ENCODE results near the gene INTU. TPM values are rescaled to one million over a fixed set of nuclear protein-coding genes. Genes with fewer than 3 reads are reported as not detected.

INTU gene
- total and polyA plus RNA-seq, 4 donors = 2.5 to 37.0 (median 6.6) TPM

DNA sequence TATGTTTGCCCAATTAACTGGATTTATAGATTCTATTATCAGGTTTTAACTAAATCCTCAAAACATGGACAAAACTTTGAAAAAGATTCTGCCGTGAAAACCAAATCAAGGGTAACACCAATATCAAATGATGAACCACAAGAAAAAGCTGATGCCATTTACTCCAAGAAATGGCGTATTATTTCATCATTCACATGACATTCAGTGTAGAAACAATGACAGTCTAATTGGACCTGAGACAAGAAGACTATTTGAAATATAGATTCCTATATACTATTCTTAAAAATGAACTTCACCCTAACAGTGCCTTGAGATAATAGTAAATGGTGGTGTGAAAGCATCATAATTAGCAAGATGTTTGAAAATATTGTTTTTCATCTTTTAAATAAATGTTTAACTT lies 102.2 kb downstream of the INTU start:
- Histone ChIP-seq H3K4me3 (no peak overlapping the region), H3K9me3 (ENCODE audit: control insufficient read depth in 4 of 4, insufficient read depth in 3 of 4, low read length in 3 of 4) (no peaks in the 10 kb centered on the region), H3K9ac (ENCODE audit: insufficient read depth in 1 of 2, low read length in 2 of 2) (no peak overlapping the region), H3K36me3 (ENCODE audit: control insufficient read depth in 4 of 4, insufficient read depth in 4 of 4, low read length in 4 of 4) (no peaks in the 10 kb centered on the region), H3K27me3 (ENCODE audit: control insufficient read depth in 3 of 3, insufficient read depth in 3 of 3, low read length in 2 of 3) (no peaks in the 10 kb centered on the region), H3K4me1 (ENCODE audit: control insufficient read depth in 5 of 5, insufficient read depth in 5 of 5, low read length in 5 of 5) (peaks cover 0 to 3% (median 0%) of the 10 kb centered on the region in 5 donors), H3K27ac (ENCODE audit: low read depth in 1 of 2, low read length in 1 of 2) (no peak overlapping the region)
- TF ChIP-seq, protein P1, sequence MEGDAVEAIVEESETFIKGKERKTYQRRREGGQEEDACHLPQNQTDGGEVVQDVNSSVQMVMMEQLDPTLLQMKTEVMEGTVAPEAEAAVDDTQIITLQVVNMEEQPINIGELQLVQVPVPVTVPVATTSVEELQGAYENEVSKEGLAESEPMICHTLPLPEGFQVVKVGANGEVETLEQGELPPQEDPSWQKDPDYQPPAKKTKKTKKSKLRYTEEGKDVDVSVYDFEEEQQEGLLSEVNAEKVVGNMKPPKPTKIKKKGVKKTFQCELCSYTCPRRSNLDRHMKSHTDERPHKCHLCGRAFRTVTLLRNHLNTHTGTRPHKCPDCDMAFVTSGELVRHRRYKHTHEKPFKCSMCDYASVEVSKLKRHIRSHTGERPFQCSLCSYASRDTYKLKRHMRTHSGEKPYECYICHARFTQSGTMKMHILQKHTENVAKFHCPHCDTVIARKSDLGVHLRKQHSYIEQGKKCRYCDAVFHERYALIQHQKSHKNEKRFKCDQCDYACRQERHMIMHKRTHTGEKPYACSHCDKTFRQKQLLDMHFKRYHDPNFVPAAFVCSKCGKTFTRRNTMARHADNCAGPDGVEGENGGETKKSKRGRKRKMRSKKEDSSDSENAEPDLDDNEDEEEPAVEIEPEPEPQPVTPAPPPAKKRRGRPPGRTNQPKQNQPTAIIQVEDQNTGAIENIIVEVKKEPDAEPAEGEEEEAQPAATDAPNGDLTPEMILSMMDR (IDR thresholded peaks at IDR 0.05; ENCODE audit: control extremely low read depth, extremely low read depth) = no peak
- ATAC-seq (ENCODE audit: insufficient read depth, low FRiP score) = no peak
- 90 to 91% methylated on average over 2 of the region's 2 CpGs for WGBS, 2 donors
- DNase-seq = no peak

DNA sequence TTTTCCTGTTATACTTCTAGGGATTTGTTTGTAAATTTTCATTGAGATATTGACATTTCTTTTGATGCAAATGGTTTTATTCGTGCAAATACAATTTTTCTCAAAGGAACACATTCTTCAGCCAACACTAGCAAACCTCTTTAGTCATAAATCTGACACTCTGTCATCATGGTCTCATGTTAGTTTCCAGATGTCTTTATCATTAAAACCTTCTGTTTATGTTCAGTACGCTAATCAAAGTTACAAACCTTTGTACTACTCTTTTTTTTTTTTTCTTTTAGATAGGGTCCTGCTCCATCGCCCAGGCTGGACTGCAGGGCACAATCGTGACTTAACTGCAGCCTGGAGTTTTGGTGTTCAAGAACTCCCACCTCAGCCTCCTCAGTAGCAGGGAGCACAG lies 104.5 kb downstream of the INTU start:
- H3K27me3 ChIP-seq (ENCODE audit: control insufficient read depth in 3 of 3, insufficient read depth in 3 of 3, low read length in 2 of 3) = no peaks in the 10 kb centered on the region
- H3K9ac ChIP-seq (ENCODE audit: insufficient read depth in 1 of 2, low read length in 2 of 2) = no peak overlapping the region
- ATAC-seq (ENCODE audit: insufficient read depth, low FRiP score) (no peak), DNase-seq (peak in 1 of 3 donors; percentile 6)
- TF ChIP-seq, protein P1 (IDR thresholded peaks at IDR 0.05; ENCODE audit: control extremely low read depth, extremely low read depth) = no peak
- no peak overlapping the region for H3K27ac ChIP-seq (ENCODE audit: low read depth in 1 of 2, low read length in 1 of 2)
- H3K9me3 ChIP-seq (ENCODE audit: control insufficient read depth in 4 of 4, insufficient read depth in 3 of 4, low read length in 3 of 4) = peaks cover 0 to 4% (median 0%) of the 10 kb centered on the region in 4 donors
- no peaks in the 10 kb centered on the region for H3K36me3 ChIP-seq (ENCODE audit: control insufficient read depth in 4 of 4, insufficient read depth in 4 of 4, low read length in 4 of 4)
- WGBS, 2 donors = 57 to 69% methylated on average over 4 of the region's 4 CpGs
- H3K4me3 ChIP-seq = no peak overlapping the region
- H3K4me1 ChIP-seq (ENCODE audit: control insufficient read depth in 5 of 5, insufficient read depth in 5 of 5, low read length in 5 of 5) = peaks cover 0 to 3% (median 0%) of the 10 kb centered on the region in 5 donors

DNA sequence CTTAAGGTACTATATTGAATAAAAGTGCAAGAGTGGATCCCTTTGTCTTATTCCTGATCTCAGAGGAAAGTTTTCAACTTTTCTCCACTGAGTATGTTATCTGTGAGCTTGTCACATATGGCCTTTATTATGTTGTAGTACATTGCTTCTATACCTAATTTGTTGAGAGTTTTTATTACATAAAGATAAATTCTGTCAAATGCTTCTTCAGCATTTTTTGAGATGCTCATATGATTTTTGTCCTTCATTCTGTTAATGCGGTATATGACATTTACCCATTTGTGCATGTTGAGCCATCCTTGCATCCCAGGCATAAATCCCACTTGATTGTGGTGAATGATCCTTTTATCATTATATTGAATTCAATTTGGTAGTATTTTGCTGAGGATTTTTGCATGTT lies 108.5 kb downstream of the INTU start:
- no peak overlapping the region for H3K9ac ChIP-seq (ENCODE audit: insufficient read depth in 1 of 2, low read length in 2 of 2)
- H3K4me3 ChIP-seq = no peak overlapping the region
- H3K27me3 ChIP-seq (ENCODE audit: control insufficient read depth in 3 of 3, insufficient read depth in 3 of 3, low read length in 2 of 3) = no peaks in the 10 kb centered on the region
- TF ChIP-seq, protein P1 (IDR thresholded peaks at IDR 0.05; ENCODE audit: control extremely low read depth, extremely low read depth) = no peak
- H3K9me3 ChIP-seq (ENCODE audit: control insufficient read depth in 4 of 4, insufficient read depth in 3 of 4, low read length in 3 of 4) = peaks cover 0 to 4% (median 1%) of the 10 kb centered on the region in 4 donors
- no peak overlapping the region for H3K27ac ChIP-seq (ENCODE audit: low read depth in 1 of 2, low read length in 1 of 2)
- DNase-seq (no peak), ATAC-seq (ENCODE audit: insufficient read depth, low FRiP score) (no peak)
- H3K36me3 ChIP-seq (ENCODE audit: control insufficient read depth in 4 of 4, insufficient read depth in 4 of 4, low read length in 4 of 4) = no peaks in the 10 kb centered on the region
- WGBS, 2 donors = 96 to 100% methylated on average over 1 of the region's 1 CpG
- H3K4me1 ChIP-seq (ENCODE audit: control insufficient read depth in 5 of 5, insufficient read depth in 5 of 5, low read length in 5 of 5) = peaks cover 0 to 3% (median 0%) of the 10 kb centered on the region in 5 donors

DNA sequence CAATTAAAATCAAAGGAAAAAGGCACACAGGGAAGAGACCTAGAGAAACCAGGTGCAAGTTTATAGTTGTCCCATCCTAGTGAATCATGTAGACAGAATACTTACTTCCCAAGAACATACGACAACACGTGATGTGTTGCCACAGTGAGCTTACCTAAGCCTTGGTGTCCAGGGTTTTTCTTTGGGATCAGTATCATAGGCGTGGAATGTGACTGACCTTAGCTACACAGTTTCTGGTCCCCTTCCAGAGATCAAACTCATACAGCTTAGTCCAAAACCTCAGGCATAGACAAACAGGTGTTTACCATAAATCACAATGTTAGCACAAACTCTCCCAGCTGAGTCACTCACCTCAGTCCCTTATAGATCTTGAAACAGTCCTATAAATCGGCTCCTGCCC lies 115.1 kb downstream of the INTU start:
- Histone ChIP-seq H3K27me3 (ENCODE audit: control insufficient read depth in 3 of 3, insufficient read depth in 3 of 3, low read length in 2 of 3) (no peaks in the 10 kb centered on the region), H3K9me3 (ENCODE audit: control insufficient read depth in 4 of 4, insufficient read depth in 3 of 4, low read length in 3 of 4) (peaks cover 0 to 6% (median 2%) of the 10 kb centered on the region in 4 donors), H3K4me1 (ENCODE audit: control insufficient read depth in 5 of 5, insufficient read depth in 5 of 5, low read length in 5 of 5) (no peaks in the 10 kb centered on the region), H3K9ac (ENCODE audit: insufficient read depth in 1 of 2, low read length in 2 of 2) (no peak overlapping the region), H3K36me3 (ENCODE audit: control insufficient read depth in 4 of 4, insufficient read depth in 4 of 4, low read length in 4 of 4) (no peaks in the 10 kb centered on the region), H3K4me3 (no peak overlapping the region), H3K27ac (ENCODE audit: low read depth in 1 of 2, low read length in 1 of 2) (no peak overlapping the region)
- DNase-seq (no peak), ATAC-seq (ENCODE audit: insufficient read depth, low FRiP score) (no peak)
- WGBS, 2 donors = 87 to 93% methylated on average over 4 of the region's 4 CpGs
- TF ChIP-seq, protein P1 (IDR thresholded peaks at IDR 0.05; ENCODE audit: control extremely low read depth, extremely low read depth) = no peak

All from lung (tissue), 12 donors.